H1 (cell line): ENCODE data around the gene SYDE1. TPM values are rescaled to one million over a fixed set of nuclear protein-coding genes. Genes with fewer than 3 reads are reported as not detected.
A peak's percentile ranks its signal among the peaks of the same experiment; 100 is the strongest.

Source experiments
- CTCF ChIA-PET: fragments of 300-600 bp; sonication (Branson Sonifier 250); formaldehyde crosslinking; loops from one replicate; lab custom pipeline; 2021; ENCODE audit not compliant: partially characterized antibody; lab: Charles Lee
- POLR2A ChIA-PET: fragments of 300-600 bp; sonication (Branson Sonifier 250); formaldehyde crosslinking; loops from one replicate; lab custom pipeline; 2021; ENCODE audit warnings: inconsistent platforms; ENCODE audit not compliant: partially characterized antibody; lab: Charles Lee
- DNase-seq, 2 experiments: peaks; one replicate each; pipeline versions ENCODE4 v3.0.0 to v3.0.0-alpha.2; 2010 to 2022; ENCODE audit warnings: low spot score in 2 of 2, low read depth in 1 of 2, mixed read lengths in 1 of 2
- FAIRE-seq: peaks from 2 replicates; lab custom pipeline; 2011; peaks lifted over from hg19 to GRCh38; lab: Jason Lieb, UNC
- H2AFZ ChIP-seq: 2 replicates; pipeline ENCODE4 v1.8.1; 2012; ENCODE audit warnings: low read length, inconsistent platforms
- H2AK5ac ChIP-seq: 2 replicates; pipeline ENCODE4 v1.6.1; 2013; ENCODE audit warnings: low read depth, low read length
- H2BK120ac ChIP-seq: replicated peaks from 2 replicates; pipeline ENCODE3; 2013; ENCODE audit warnings: low read depth, low read length, inconsistent platforms
- H2BK12ac ChIP-seq: 2 replicates; pipeline ENCODE4 v1.6.1; 2013; ENCODE audit warnings: low read depth, low read length
- H2BK15ac ChIP-seq: 2 replicates; pipeline ENCODE4 v1.6.1; 2013; ENCODE audit warnings: low read length
- H2BK20ac ChIP-seq: 2 replicates; pipeline ENCODE4 v1.6.1; 2013; ENCODE audit warnings: low read length
- H2BK5ac ChIP-seq: 2 replicates; pipeline ENCODE4 v1.6.1; 2013; ENCODE audit warnings: low read depth, low read length
- H3K14ac ChIP-seq: 2 replicates; pipeline ENCODE4 v1.6.1; 2013; ENCODE audit warnings: inconsistent platforms; ENCODE audit not compliant: insufficient read length
- H3K18ac ChIP-seq: 2 replicates; pipeline ENCODE4 v1.6.1; 2013; ENCODE audit warnings: low read length; ENCODE audit errors: extremely low read depth
- H3K23ac ChIP-seq: 2 replicates; pipeline ENCODE4 v1.6.1; 2013; ENCODE audit warnings: inconsistent platforms; ENCODE audit not compliant: insufficient read length
- H3K23me2 ChIP-seq: 2 replicates; pipeline ENCODE4 v1.6.1; 2013; ENCODE audit warnings: low read depth, low read length
- H3K27ac ChIP-seq: 2 replicates; pipeline ENCODE4 v1.6.1; 2011; ENCODE audit warnings: low read depth, low read length, inconsistent platforms
- H3K27me3 ChIP-seq, 4 experiments: replicated peaks in 1 of 4; 1 replicate in 1 of 4; 2 replicates in 3 of 4; pipeline versions ENCODE4 v1.6.1 to v1.8.1; 2011 to 2013; ENCODE audit warnings: low read length in 3 of 4, mild to moderate bottlenecking in 3 of 4, inconsistent platforms in 2 of 4, mixed read lengths in 2 of 4, moderate library complexity in 1 of 4; ENCODE audit not compliant: control insufficient read depth in 3 of 4, insufficient read depth in 3 of 4; ENCODE audit errors: extremely low read depth in 1 of 4
- H3K36me3 ChIP-seq, 4 experiments: 2 replicates each; pipeline versions ENCODE4 v1.6.1 to v1.8.1; 2011 to 2013; ENCODE audit warnings: mild to moderate bottlenecking in 4 of 4, low read length in 3 of 4, moderate library complexity in 2 of 4, control low read depth in 1 of 4, inconsistent platforms in 1 of 4; ENCODE audit not compliant: insufficient read depth in 4 of 4, control insufficient read depth in 2 of 4
- H3K4ac ChIP-seq: replicated peaks from 2 replicates; pipeline ENCODE3; 2013; ENCODE audit warnings: low read length, low read depth, mixed read lengths, inconsistent platforms; ENCODE audit not compliant: insufficient read length
- H3K4me1 ChIP-seq, 4 experiments: replicated peaks in 1 of 4; 1 replicate in 1 of 4; 2 replicates in 3 of 4; pipeline versions ENCODE4 v1.6.1 to v1.8.1; 2011 to 2013; ENCODE audit warnings: low read length in 3 of 4, inconsistent platforms in 2 of 4, mixed read lengths in 1 of 4; ENCODE audit not compliant: insufficient read depth in 4 of 4, control insufficient read depth in 3 of 4
- H3K4me2 ChIP-seq, 2 experiments: 2 replicates each; pipeline versions ENCODE4 v1.6.1 to v1.8.1; 2011 to 2013; ENCODE audit warnings: low read depth in 2 of 2, low read length in 2 of 2, control low read depth in 1 of 2, inconsistent platforms in 1 of 2, mild to moderate bottlenecking in 1 of 2; ENCODE audit not compliant: insufficient read depth in 1 of 2
- H3K4me3 ChIP-seq, 4 experiments: fragments of 200-600, 300-600 bp in 1 of 4; sonication (generic), shearing (Covaris generic), sonication (Bioruptor Twin) in 1 of 4; 2 replicates each; pipeline versions ENCODE4 v1.5.1 to v1.8.1; 2011 to 2016; ENCODE audit warnings: low read length in 4 of 4, low read depth in 3 of 4, control low read depth in 2 of 4, inconsistent platforms in 2 of 4, mild to moderate bottlenecking in 2 of 4, mixed read lengths in 1 of 4, moderate library complexity in 1 of 4; ENCODE audit not compliant: insufficient read depth in 2 of 4; ENCODE audit errors: extremely low read depth in 1 of 4
- H3K56ac ChIP-seq: replicated peaks from 2 replicates; pipeline ENCODE3; 2013; ENCODE audit warnings: low read depth, mild to moderate bottlenecking, mixed read lengths, low read length, inconsistent platforms; ENCODE audit not compliant: insufficient read length
- H3K79me1 ChIP-seq: 2 replicates; pipeline ENCODE4 v1.6.1; 2013; ENCODE audit warnings: low read depth, low read length, control low read depth
- H3K79me2 ChIP-seq, 2 experiments: 2 replicates each; pipeline versions ENCODE4 v1.6.1 to v1.8.1; 2012 to 2013; ENCODE audit warnings: low read length in 2 of 2, mild to moderate bottlenecking in 2 of 2, inconsistent platforms in 1 of 2; ENCODE audit not compliant: insufficient read depth in 2 of 2, control insufficient read depth in 1 of 2
- H3K9ac ChIP-seq, 4 experiments: replicated peaks in 1 of 4; 1 replicate in 1 of 4; 2 replicates in 3 of 4; pipeline versions ENCODE4 v1.6.1 to v1.8.1; 2011 to 2013; ENCODE audit warnings: low read depth in 3 of 4, low read length in 3 of 4, control low read depth in 2 of 4, mild to moderate bottlenecking in 2 of 4, moderate library complexity in 2 of 4, inconsistent platforms in 1 of 4; ENCODE audit errors: extremely low read depth in 1 of 4
- H3K9me3 ChIP-seq, 2 experiments: 2 replicates each; pipeline versions ENCODE4 v1.6.1 to v1.8.1; 2012 to 2013; ENCODE audit warnings: mild to moderate bottlenecking in 2 of 2, moderate library complexity in 2 of 2, control low read depth in 1 of 2, inconsistent platforms in 1 of 2, low read depth in 1 of 2, low read length in 1 of 2, mixed read lengths in 1 of 2; ENCODE audit not compliant: insufficient read depth in 2 of 2
- H4K20me1 ChIP-seq, 2 experiments: replicated peaks in 1 of 2; 2 replicates each; pipeline versions ENCODE3 to v1.8.1; 2011 to 2013; ENCODE audit warnings: inconsistent platforms in 2 of 2, low read length in 2 of 2, mild to moderate bottlenecking in 1 of 2; ENCODE audit not compliant: insufficient read depth in 2 of 2, control insufficient read depth in 1 of 2
- H4K5ac ChIP-seq: 2 replicates; pipeline ENCODE4 v1.6.1; 2013; ENCODE audit warnings: low read length, low read depth, mixed read lengths, inconsistent platforms; ENCODE audit not compliant: insufficient read length
- H4K8ac ChIP-seq: 2 replicates; pipeline ENCODE4 v1.8.0; 2013; ENCODE audit warnings: mild to moderate bottlenecking, moderate library complexity, low read length, inconsistent platforms; ENCODE audit not compliant: insufficient read depth; ENCODE audit errors: extremely low read depth
- H4K91ac ChIP-seq: replicated peaks from 2 replicates; pipeline ENCODE3; 2013; ENCODE audit warnings: low read length, mixed read lengths, inconsistent platforms; ENCODE audit not compliant: insufficient read length
- GABPA ChIP-seq: IDR thresholded peaks from 2 replicates; pipeline ENCODE4 v1.6.1; 2011; ENCODE audit warnings: mild to moderate bottlenecking, low read length, moderate library complexity, borderline replicate concordance; ENCODE audit not compliant: insufficient read depth
- NRF1 ChIP-seq: IDR thresholded peaks from 2 replicates; pipeline ENCODE4 v1.6.1; 2011; ENCODE audit warnings: mild to moderate bottlenecking, low read depth, low read length, improper control_type of control experiment
- SP1 ChIP-seq: IDR thresholded peaks from 2 replicates; pipeline ENCODE4 v1.6.1; 2011; ENCODE audit warnings: low read depth, low read length
- SP2 ChIP-seq: IDR thresholded peaks from 2 replicates; pipeline ENCODE4 v1.6.1; 2012; ENCODE audit warnings: mild to moderate bottlenecking, low read length, inconsistent platforms
- WGBS, 2 experiments: shearing (Covaris generic) in 1 of 2; methylation state at CpG; one replicate each; pipeline versions ENCODE4 v1.1.6 to v1.1.7; 2013 to 2015; ENCODE audit warnings: low lambda C conversion rate in 2 of 2, mixed read lengths in 2 of 2, inconsistent platforms in 1 of 2, low coverage in 1 of 2, missing lambda C conversion rate in 1 of 2; ENCODE audit not compliant: insufficient replicate concordance in 2 of 2, insufficient coverage in 1 of 2, insufficient read length in 1 of 2; ENCODE audit errors: extremely low coverage in 1 of 2, missing lambda C conversion rate in 1 of 2; 5-methylcytosine and 5-hydroxymethylcytosine counted together
- polyA plus RNA-seq, 7 experiments: library from polyadenylated mRNA; depleted of rRNA in 3 of 7; stranded (reverse) in 5 of 7; unstranded in 2 of 7; fragments of >200 nt in 5 of 7; fragments of 200-250 nt in 2 of 7; gene quantifications; 1 replicate in 5 of 7; 2 replicates in 1 of 7; 4 replicates in 1 of 7; pipeline versions ENCODE4 v1.2.1 to v1.2.3, GENCODE V29; 2011 to 2013; ENCODE audit warnings: missing spikeins in 2 of 7, mixed read lengths in 2 of 7
- total RNA-seq: library from RNA; stranded (reverse); fragmentation: NEBNext Ultra II Directional; extraction: Animal tissue kit (Norgen Biotek cat#: 25700); gene quantifications from 2 replicates; pipeline ENCODE4 v1.2.1, GENCODE V29; 2021
- TF ChIP-seq, protein P1 (sequence below): IDR thresholded peaks from 2 replicates; pipeline ENCODE4 v1.6.1; 2012; ENCODE audit warnings: inconsistent platforms

The SYDE1 gene
- total and polyA plus RNA-seq, 2 of the 8 experiments (the other 6 are each of a cell fraction or from before 2014, with no cell fraction given), result 12.0 to 16.8 TPM

DNA sequence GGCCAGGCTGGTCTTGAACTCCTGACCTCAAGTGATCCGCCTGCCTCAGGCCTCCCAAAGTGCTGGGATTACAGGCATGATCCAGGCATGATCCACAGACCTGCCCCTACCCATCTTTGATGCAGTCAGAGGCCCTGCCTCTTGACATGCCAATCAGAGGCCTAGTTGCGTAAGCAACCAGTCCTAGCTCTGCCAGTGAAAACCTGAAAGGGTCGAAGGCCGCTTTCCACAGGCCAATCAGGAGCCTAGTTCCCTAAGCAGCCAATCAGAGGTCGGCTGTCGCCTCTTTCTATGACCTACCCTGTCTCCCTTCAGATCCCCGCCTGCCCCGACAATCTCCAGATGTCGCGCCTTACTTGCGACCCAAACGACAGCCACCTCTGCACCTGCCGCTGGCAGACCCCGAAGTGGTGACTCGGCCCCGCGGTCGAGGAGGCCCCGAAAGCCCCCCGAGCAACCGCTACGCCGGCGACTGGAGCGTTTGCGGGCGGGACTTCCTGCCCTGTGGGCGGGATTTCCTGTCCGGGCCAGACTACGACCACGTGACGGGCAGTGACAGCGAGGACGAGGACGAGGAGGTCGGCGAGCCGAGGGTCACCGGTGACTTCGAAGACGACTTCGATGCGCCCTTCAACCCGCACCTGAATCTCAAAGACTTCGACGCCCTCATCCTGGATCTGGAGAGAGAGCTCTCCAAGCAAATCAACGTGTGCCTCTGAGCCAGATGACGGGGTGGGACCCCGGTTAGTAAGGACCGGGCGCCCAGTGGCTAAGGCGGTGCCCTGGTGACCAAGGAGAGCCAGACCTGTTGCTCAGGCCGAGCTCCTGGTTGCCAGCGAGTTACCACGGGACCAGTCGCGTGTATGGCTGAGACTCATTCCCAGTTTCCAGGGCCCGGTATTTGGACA is 6.3 kb downstream of the SYDE1 start:
- H3K56ac ChIP-seq, result no peak overlapping the region
- H3K27me3 ChIP-seq, result no peaks in the 10 kb centered on the region
- no peak overlapping the region for H2BK20ac ChIP-seq
- no peak overlapping the region for H2BK12ac ChIP-seq
- H3K79me2 ChIP-seq, result peaks cover 0 to 3% of the 10 kb centered on the region in 2 experiments; a peak in 2 of 4 replicates
- no peak overlapping the region for H4K5ac ChIP-seq
- H3K14ac ChIP-seq, result no peak overlapping the region
- CTCF ChIA-PET, result interaction anchor here (0.9 to 4.5 kb wide), 7 partner anchors 9 to 84 kb away, joined by 3 to 37 read pairs (median 3); no protein-coding TSS in a partner anchor
- H4K20me1 ChIP-seq, result peaks cover 2 to 11% of the 10 kb centered on the region in 2 experiments
- TF ChIP-seq GABPA (peak; percentile 88), SP1 (0 out of 2 replicates have a peak, but pooled peaks have one; percentile 27), NRF1 (no peak), SP2 (peak; percentile 9; the same call in 1 of the 2 replicates)
- TF ChIP-seq, protein P1, sequence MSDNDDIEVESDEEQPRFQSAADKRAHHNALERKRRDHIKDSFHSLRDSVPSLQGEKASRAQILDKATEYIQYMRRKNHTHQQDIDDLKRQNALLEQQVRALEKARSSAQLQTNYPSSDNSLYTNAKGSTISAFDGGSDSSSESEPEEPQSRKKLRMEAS, result peak; percentile 42; the same call in 1 of the 2 replicates
- no peak overlapping the region for H3K18ac ChIP-seq
- H2BK5ac ChIP-seq, result no peak overlapping the region
- peaks cover 0 to 3% (median 2%) of the 10 kb centered on the region in 4 experiments; a peak in 5 of 7 replicates for H3K4me1 ChIP-seq
- H3K9me3 ChIP-seq, result no peaks in the 10 kb centered on the region
- H2AK5ac ChIP-seq, result no peak overlapping the region
- no peak overlapping the region for H3K4me2 ChIP-seq
- H3K23me2 ChIP-seq, result peaks cover under 1% of the 10 kb centered on the region; the same call in 1 of the 2 replicates
- H3K4ac ChIP-seq, result no peak overlapping the region
- no peak overlapping the region; the same call in 1 of the 2 replicates for H4K8ac ChIP-seq
- DNase-seq, result peak in 1 of 2 experiments; percentile 73
- no peak overlapping the region for H2BK120ac ChIP-seq
- WGBS, 2 experiments, result 95% methylated on average over 55 of the region's 58 CpGs; no CpG with 5 or more reads in 1 of the 2 experiments
- H3K23ac ChIP-seq, result no peak overlapping the region
- no peaks in the 10 kb centered on the region for H3K79me1 ChIP-seq
- POLR2A ChIA-PET, result interaction anchor here (0.7 to 7.9 kb wide), 10 partner anchors 10 to 266 kb away, joined by 3 to 67 read pairs (median 4); partner anchors contain the start of genes AKAP8 and EPHX3
- H3K27ac ChIP-seq, result no peak overlapping the region; the same call in 1 of the 2 replicates
- H4K91ac ChIP-seq, result no peak overlapping the region
- no peak overlapping the region for H2BK15ac ChIP-seq
- no peak overlapping the region for H3K9ac ChIP-seq
- peaks cover 28 to 75% (median 59%) of the 10 kb centered on the region in 4 experiments for H3K36me3 ChIP-seq
- no peak overlapping the region for H3K4me3 ChIP-seq
- no peak overlapping the region for H2AFZ ChIP-seq
- no peak for FAIRE-seq
